ENCODE data around the gene NFYC.

- TF ChIP-seq GATA2 (IDR thresholded peaks at IDR 0.05; ENCODE audit: low read depth, low read length) (no peak), GATA3 (IDR thresholded peaks at IDR 0.05; ENCODE audit: low read depth, low read length) (no peak)
These were observed 13.6 kb downstream of the NFYC start for GRCh38 chr1:40704817-40705733.

All from SH-SY5Y (cell line).